HUDEP-2 (cell line): ENCODE data around the gene ATP11A.
"Not testable (repeated sequence)": the region's sequence is repeated elsewhere in the genome, so short reads cannot be mapped to it uniquely, and the experiment has no call there.

Experiments used
- DNase-seq, 76 experiments: peaks; one replicate each; lab custom pipeline; 2025; ENCODE audit not compliant: unreplicated experiment in 76 of 76; lab: John Stamatoyannopoulos, UW

Gene ATP11A

DNA sequence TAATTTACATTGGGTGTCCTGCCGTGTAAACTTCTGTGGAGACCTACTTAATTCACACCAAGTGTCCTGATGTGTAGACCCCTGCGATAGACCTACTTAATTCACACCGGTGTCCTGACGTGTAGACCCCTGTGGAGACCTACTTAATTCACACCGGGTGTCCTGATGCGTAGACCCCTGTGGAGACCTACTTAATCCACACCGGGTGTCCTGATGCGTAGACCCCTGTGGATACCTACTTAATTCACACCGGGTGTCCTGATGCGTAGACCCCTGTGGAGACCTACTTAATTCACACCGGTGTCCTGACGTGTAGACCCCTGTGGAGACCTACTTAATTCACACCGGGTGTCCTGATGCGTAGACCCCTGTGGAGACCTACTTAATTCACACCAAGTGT is 97.0 kb downstream of the ATP11A start:
- DNase-seq: not testable (repeated sequence)

DNA sequence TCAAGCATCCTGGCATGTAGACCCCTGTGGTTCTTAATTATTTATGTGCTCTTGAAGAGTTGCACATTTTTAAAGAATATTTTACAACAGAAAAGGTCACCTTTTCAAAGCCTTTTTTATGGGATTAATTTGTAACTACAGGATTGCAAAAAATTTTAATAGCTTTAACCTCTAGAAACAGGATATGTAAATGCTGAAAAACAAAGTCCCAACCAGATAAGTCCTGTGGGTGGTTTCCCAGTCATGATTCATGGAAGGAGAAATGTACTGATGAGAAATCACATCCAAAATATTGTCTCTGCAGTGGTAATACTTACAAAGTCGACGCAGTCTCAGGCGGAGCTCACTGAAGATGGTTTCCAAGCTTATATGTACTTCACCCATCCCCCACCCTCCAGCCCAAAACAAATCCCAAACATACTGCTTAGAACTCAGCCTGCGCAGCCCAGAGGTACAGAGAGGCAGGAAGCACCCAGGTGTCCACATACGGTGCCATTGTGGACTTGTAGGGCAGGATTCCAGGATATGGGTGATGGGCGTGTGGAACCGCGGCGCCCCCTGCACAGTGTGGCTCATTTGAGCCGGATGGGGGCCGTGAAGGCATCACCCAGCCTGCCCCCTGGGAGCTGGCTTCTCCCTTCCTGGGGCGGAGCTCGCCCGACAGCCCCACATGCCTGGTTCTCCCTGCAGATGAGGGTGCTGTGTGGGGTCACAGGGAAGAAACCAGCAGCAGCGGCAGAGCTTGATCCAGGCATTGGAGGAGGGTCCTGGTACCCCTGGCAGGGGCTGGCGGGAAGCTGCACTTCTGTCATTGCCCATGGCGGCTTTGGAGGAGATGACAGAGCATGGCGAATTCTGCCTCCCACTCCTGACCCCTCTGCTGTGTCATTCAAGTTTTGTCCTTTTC is 101.2 kb downstream of the ATP11A start:
- no peak for DNase-seq

DNA sequence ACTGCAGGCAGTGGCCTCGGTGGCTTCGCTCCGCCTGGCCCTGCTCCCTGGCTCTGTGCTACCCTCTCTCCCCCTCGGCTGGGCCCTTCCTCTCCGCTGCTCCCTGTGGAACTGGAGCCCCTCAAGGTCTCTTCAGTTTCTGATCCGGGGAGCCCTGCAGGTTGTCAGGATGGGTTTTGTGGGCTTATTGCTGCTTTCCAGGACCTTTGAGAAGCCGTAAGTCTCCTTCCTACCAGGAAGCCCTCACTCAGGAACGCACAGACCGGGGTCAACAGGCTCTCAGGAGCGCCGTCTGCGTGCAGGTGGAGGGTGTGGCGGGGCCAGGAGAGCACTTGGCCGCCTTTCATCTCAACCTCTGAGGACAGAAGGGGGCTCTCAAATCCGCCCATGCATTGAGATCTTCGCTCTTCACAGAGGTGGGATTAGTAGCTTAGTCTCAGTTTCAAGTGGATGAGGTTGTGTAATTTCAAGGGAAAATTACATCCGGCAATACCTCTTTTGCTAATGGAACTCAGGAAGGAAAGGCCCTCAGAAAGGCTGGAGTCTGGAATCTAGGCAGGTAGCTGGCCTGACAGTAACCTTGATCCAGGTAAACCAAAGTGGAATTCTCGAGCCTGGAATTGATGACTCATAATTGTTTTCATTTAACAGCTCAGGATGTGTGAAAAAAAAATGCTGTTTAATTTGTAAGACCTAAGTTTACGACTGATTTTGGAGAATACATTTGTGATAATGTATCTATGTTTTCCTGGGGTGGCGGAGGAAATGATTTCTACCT is 102.0 kb downstream of the ATP11A start:
- DNase-seq: no peak

DNA sequence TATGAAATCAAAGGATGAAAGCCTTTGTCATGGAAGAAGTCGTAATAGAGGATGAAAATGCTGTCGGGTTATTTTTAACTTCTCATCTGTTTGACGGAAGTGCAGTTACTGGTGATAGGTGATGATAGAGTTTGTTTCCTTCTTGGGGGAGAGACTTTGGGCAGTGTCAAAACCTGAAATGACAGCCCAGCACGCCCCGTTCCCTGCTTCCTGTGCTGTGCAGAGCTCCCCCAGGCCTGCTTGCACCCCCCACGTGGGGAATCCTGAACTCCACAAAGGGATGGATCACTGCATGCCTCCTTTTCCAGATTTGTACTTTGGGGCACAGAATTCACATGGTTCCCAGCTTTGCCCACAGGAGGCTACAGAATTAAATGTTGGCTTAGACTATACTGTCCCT is 102.7 kb downstream of the ATP11A start:
- no peak for DNase-seq

DNA sequence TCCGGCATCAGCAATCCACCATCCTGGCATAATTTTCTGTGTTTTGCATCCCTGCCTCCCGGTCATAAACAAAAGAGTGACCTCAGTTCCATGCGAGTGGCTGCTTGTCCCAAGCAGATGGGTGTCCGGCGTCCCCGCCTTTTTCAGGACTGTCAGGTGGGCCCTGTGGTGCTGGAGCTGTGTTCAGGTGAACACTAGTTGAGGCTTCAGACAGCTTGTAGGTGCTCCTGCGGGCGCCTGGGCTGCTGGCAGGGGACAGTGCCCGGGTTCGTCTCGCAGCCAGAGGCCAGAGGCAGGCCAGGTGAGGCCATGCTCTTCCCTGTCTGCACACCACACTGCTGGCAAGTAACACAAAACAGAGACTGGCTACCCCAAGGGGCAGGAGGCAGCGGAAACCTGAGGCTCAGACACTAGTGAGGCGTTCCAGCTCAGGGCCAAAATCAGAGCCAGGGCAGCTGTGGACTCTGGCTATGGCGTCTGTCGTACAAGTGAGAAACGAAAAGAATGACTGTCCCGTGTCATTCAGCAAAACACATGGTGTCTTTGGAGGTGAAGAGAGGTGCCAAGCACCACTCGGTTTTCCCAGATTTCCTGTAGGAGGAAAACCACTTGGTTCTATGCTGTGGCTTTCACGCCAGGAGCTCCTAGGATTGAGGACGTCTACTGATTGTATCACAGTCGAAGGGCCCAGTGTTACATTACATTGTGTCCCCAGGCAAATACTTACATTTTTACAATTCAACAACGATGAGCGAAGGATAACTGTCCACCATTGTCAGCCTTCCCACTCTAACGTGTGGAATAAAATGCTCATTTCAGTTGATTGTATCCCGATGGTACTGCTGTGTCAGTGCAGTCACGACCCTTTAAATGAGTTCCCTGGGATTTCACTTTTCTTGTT is 104.0 kb downstream of the ATP11A start:
- no peak for DNase-seq

DNA sequence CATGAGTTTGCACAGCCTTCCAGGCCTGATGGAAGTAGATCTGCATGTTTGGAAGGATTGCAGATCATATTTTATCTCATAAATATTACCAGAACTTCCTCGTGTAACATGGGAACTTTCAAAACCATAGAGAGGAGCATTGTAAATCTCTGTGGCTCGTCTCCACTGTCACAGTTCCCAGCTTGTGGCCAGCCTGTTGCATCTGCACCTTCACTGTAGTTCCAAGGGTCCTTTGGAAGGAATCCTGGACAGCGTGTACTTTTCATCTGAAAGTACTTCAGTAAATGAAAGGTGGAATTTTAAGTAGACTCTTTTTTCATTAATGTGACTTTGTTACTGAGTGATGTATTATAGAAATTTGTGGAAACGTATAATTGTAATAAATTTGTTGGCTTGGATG is 105.4 kb downstream of the ATP11A start:
- no peak for DNase-seq

DNA sequence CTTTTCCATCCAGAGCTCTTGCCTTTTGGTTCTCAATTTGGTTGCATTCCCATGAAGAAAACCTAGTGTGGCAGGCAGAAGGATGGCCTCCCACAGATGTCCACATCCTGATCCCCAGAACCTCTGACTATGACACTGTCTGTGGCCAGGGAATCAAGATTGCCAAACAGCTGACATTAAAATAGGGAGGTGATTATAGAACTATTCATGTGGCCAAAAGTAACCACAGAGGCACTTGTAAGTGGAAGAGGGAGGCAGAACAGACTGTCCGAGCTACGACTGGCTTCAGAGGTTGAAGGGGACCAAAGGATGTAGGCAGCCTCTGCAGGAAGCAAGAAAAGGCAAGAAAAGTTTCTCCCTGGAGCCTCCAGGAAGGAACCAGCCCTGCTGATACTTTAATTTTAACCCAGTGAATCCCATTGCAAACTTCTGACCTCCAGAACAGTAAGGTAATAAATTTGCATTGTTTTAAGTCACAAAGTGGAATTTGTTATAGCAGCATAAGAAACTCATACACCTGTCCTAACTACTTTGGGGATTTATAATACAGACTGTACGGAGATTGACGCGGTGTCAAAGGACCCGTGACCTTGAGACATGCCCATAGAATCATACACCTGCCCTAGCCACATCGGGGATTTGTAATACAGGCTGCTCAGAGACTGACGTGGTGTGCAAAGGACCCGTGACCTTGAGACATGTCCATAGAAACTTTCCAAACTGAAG is 106.5 kb downstream of the ATP11A start:
- DNase-seq: no peak

DNA sequence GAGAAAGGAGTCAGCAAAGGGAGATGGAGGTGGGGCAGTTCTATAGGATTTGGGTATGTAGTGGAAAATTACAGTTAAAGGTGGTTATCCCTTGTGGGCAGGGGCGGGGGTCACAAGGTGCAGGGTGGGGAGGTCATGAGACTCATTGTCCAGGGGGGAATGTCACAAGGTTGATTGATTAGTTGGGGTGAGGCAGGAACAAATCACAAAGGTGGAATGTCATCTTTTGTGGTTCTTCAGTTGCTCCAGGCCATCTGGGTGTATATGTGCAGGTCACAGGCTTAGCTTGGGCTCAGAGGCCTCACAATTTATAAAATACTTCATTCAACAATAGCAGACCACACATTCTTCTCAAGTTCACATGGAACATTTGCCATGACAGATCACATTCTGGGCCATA is 109.6 kb downstream of the ATP11A start:
- no peak for DNase-seq

DNA sequence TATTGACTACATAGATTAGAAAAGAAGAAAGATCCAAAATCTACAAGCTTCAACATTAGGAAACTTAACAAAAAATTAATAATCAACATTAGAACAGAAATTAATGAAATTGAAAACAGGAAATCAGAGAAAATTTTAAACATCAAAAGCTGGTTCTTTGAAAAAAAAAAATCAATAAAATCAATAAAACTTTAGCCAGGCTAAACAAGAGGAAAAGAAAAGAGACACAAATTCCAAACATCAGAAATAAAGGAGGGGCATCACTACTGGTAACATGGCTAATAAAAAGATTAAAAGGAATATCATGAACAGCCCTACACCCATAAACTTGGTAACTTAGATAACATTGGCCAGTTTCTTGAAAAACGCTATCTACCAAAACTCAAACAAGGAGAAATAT is 110.2 kb downstream of the ATP11A start:
- no peak for DNase-seq

DNA sequence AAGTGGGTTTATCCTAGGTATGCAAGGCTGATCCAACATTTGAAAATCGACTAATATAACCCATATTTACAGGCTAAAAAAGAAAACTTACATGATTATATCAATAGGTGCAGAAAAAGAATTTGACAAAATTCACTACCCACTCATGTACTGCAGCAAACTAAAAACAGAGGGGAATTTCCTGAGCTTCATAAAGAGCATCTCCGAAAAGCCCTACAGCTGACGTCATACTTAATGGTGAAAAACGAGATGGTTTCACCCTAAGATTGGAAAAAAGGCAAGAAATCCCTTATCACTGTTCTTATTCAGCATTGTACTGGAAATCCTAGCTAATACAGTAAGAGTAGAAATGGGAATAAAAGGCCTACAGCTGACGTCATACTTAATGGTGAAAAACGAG is 111.0 kb downstream of the ATP11A start:
- not testable (repeated sequence) for DNase-seq

DNA sequence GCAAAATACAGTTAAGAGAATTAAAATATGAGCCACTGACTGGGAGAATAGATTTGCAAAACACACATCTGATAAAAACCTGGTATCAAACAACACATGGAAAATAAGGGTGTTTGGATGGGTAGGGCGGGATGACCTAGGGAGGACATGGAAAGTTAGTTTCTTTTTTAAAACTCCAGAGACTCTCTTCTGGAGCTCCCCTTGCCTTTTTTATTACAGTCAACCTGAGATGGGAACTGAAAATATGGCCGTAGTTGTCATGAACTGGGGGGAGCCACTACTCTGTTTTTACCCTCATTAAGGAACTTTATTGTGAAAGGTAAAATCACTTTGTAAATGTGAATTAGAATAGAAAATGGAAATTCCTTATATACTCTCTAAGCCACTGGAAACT is 113.0 kb downstream of the ATP11A start:
- DNase-seq: no peak

DNA sequence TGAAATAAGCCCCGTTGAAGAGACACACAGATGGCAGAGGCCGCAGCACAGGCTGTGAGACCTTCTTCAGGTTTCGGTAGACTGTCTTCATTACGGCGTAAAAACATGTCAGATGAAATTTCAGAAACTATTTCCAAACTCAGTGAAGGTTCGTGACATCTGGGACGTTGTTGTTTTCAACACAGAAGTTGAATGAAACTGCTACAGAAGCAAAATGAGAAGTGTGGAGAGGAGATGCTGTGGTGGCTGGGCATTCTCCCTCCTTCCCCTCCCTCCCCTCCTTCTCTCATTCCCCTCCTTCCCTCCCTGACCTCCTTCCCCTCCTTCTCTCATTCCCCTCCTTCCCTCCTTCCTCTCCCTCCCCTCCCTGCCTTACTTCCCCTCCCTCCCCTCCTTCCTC is 113.6 kb downstream of the ATP11A start:
- DNase-seq: no peak

DNA sequence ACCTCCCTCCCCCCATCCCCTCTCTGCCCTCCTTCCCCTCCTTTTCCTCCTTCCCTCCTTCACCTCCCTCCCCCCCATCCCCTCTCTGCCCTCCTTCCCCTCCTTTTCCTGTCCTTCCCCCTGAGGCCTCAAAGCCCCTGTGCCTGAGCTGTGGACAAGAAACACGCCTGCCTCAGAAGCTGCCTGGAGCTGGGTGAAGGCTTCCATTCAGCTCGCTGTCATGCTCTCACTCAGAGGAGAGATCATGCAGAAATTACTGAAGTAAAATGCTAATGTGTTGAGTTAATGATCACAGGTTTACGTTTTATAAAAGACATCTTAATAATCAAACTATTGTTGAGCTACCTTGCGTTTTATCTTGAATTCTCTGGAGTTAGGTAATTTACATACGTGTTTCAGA is 114.5 kb downstream of the ATP11A start:
- no peak for DNase-seq

DNA sequence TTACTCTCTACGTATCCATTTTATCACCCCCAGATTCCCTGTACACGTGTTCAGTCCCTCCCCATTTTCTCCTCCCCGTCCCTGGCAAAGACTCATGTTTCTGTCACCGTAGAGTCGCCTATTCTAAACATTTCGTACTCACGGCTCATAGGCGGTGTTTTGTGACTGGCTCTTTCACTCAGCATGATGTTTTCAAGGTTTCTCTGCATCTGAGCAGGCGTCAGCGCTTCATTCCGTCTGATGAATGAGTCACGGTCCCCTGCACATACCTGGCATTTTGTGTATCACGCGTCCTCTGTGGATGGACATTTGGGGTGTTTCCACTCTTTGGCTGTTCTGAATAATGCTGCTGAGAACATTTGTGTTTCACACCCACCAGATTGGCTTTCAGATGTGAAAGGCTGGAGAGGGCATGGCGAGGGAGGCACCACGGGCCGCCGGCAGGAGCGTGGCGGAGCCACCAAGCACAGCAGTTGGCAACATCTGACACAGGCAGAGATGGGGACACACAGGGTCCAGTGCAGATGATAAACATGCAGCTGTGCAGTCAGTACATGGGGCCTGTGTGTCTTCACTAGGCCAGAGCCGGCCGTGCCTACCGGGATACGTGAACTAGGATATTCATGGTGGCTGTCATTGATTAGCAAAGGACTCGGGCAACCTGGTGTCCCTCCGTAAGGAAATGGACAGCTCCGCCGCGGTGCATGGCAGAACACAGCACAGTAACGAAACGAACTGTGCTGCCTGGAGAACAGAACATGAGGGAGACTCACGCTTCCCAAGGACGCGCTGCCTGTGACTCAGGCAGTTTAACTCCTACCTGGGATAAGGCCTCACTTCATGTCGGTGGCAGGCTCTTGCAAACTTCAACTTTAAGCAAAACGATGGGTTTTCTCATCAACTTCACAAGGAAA is 117.2 kb downstream of the ATP11A start:
- no peak for DNase-seq

DNA sequence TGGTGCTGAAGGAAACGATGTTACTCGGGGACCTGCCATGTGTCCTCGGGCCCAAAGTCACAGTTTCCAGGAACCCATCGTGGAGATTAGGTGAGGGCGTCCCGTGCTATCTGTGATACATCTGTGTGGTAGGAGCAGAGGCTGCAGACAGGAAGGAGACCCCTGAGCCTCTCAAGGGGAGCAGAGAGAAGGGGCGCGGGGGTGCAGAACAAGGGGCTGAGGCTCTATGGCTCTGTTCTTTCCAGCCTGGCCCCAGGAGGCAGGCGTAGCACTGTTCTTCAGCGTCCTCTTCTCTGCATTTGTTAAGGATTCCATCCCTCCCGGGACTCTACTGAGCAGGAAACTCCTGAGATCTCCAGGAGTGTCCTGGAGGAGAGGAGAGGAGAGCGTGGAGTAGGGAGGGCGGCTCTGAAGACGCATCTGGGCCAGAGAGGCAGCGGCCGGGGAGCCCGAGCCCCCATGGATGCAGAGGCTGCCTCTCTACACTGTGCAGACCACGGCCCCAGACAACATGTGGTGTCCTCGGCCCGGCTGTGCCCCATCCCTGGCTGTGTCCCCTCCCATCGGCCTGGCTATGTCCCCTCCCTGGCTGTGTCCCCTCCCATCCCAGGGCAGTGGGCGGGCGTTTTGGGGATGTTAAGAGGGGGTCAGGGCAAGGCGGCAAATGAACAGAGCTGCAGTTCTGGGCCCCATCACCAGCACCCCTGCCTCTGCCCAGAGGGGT is 118.0 kb downstream of the ATP11A start:
- no peak for DNase-seq

DNA sequence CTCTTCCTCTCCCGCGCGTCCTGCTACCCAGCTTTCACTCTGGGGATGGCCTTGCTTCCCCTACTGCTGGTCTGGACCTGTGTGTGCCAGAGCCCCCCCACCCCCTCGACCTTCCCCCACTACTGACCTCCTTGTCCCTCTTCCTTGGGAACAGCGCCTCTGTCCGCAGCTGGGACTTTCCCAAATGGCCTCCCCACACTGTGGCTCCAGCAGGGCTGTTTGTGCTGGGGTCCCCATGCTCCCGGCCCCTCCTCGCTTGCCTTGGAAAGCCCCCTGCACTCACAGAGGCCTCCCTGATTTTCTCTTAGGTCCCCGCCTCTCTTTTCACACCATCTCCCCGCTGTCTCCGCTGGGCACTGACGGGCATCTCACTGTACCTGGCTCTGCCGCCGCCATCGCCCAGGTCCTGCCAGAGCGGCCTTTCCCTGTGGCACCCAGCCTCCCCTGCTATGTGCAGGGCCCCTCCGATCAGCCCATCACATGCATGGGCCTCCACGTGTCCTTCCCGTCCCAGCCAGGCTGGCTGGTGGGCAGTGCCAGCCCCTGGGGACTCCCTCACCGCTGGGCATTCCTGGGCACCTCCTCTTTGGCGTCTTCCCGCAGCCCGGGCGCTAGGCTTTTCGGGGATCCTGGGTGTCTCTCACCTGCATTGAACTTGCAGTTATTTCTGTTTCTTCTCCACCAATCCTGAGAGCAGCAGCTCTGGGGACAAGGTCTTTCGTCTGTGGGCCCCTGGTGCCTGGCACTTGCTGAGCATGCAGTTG is 118.7 kb downstream of the ATP11A start:
- DNase-seq: no peak

DNA sequence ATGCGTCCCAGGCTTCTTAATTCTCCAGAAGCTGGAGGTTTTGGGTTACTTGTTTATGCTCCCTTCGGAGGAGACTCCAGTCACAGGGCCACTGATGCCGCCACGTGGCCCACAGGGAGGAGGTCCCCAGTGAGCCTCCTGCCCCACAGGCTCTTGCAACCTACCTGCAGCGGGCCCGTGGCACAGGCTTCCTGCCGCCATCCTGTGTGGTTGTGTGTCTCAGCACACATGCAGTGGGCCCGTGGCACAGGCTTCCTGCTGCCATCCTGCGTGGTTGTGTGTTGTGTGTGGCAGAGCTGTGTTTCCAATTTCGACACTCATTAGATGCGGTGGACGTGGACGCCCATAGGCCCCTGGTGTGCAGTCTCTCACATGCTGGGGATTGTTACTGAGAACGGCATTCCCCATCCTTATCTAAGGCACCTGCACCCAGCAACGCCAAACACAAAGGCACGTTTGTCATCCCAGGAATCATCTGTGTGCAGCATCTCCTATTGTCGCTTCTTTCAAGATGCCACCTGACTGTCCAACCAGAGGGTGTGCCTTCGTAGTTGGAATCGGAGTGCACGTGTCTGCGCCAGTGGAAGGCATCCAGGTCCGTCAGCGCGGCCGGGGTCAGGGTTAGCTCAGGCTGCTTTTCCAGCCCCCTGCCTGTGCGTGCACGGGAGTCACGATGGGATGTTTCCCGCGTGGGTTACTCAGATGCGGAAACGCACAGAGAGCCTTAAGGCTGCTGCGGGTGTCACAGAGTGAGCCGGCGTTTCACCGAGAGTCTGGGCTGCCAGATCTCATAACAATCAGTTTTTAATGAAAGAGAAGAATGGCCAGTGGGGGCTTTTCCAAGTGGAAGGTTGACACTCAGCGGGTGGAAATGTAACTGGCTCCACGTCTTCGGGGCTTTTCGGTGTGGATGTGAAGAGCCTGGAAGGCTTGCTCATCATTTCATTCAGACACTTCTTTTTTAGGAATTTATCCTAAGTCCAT is 119.8 kb downstream of the ATP11A start:
- no peak for DNase-seq
